Measurements from ENCODE around the gene WWOX.

GRCh38 chr16:79195938-79196337 is 1096.5 kb downstream of the WWOX start:
- TF ChIP-seq CTCF (conservative IDR thresholded peaks at IDR 0.05) (no peak), EZH2 (IDR thresholded peaks at IDR 0.05; ENCODE audit: low read depth) (no peak)

All from PC-9 (cell line).